H7 (cell line): ENCODE measurements around the gene AHNAK. TPM values are rescaled to one million over a fixed set of nuclear protein-coding genes. Genes with fewer than 3 reads are reported as not detected.
A peak's percentile ranks its signal among the peaks of the same experiment; 100 is the strongest.
"Not testable (repeated sequence)": the region's sequence is repeated elsewhere in the genome, so short reads cannot be mapped to it uniquely, and the experiment has no call there.

Experiments
- DNase-seq: peaks from one replicate; pipeline ENCODE4 v3.0.0; 2012
- H3K27me3 ChIP-seq: 2 replicates; pipeline ENCODE4 v1.6.0; 2011; ENCODE audit warnings: mild to moderate bottlenecking, low read length; ENCODE audit not compliant: control insufficient read depth, insufficient read depth
- H3K36me3 ChIP-seq: replicated peaks from 2 replicates; pipeline ENCODE4 v1.5.1; 2011; ENCODE audit warnings: low read length; ENCODE audit not compliant: control insufficient read depth, insufficient read depth
- H3K4me3 ChIP-seq: 2 replicates; pipeline ENCODE4 v1.5.1; 2011; ENCODE audit warnings: low read depth, mild to moderate bottlenecking, control low read depth, low read length, moderate library complexity; ENCODE audit not compliant: insufficient read depth
- total RNA-seq: library from RNA; depleted of rRNA; stranded (reverse); fragments of >200 nt; shearing (Covaris generic); gene quantifications from 2 replicates; pipeline ENCODE4 v1.2.3, GENCODE V29; 2014; rRNA removed

Gene AHNAK
- total RNA-seq, 1 experiment from 2014 or later: 11.2 TPM

DNA sequence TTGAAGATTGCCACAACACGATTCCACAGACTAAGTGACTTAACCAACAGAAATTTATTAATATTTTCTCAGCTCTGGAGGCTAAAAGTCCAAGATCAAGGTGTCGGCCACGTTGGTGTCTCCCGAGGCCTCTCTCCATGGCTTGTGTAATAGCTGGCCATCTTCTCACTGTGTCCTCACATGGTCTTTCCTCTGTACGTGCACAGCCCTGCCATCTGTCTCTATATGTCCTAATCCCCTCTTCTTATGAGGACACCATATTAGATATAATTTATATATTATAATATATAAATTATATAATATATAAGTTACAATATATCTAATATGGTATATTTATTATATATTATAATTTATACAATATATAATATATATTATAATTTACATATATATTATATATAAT lies 152.9 kb downstream of the AHNAK start:
- no peak overlapping the region for H3K4me3 ChIP-seq
- no peak for DNase-seq
- no peaks in the 10 kb centered on the region for H3K27me3 ChIP-seq
- no peaks in the 10 kb centered on the region for H3K36me3 ChIP-seq

DNA sequence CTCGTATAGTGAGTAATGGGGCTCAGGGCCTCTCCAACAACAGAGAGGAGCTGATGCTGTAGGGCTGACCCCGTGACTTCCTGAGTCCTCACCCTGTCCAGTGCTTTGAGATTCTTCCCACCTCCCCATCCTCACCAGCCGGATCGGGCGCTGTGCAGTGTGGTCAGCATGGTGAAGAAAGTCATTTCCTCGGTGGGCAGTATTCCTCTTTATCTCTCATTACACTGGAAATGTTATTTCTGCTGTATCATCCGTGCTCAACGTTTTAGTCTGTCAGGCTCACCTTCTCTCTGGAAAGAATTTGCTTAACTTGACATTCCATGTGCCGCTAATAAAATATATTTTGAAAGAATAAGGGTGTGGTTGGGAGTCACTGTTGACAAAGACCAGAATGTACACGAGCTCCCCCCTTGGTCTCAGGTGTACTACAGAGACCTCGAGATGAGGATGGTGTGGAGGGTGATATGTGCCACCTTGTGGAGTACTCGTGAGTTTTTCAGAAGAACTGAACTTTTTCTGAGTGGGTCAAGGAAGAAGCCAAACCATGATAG lies 153.5 kb downstream of the AHNAK start:
- no peak for DNase-seq
- H3K36me3 ChIP-seq: no peaks in the 10 kb centered on the region
- no peaks in the 10 kb centered on the region for H3K27me3 ChIP-seq
- H3K4me3 ChIP-seq: no peak overlapping the region

DNA sequence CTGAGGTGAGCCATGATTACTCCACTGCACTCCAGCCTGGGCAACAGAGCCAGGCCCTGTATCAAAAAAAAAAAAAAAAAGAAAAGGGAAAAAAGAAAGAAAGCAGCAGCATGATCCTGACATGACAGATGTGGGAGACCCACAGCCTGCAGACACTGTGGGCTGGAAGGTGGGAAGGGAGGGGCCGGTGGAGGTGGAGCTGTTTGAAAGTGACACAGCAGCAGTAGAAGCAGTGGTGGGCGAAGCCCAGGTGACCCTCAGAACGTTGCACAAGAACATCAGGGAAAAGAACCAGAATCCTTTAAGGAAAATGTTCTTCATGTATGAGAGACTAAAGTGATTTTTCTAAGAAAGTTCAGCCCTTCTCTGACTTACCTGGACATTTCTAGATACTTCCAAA lies 154.1 kb downstream of the AHNAK start:
- Histone ChIP-seq H3K27me3 (no peaks in the 10 kb centered on the region), H3K36me3 (no peaks in the 10 kb centered on the region), H3K4me3 (no peak overlapping the region)
- DNase-seq: no peak

DNA sequence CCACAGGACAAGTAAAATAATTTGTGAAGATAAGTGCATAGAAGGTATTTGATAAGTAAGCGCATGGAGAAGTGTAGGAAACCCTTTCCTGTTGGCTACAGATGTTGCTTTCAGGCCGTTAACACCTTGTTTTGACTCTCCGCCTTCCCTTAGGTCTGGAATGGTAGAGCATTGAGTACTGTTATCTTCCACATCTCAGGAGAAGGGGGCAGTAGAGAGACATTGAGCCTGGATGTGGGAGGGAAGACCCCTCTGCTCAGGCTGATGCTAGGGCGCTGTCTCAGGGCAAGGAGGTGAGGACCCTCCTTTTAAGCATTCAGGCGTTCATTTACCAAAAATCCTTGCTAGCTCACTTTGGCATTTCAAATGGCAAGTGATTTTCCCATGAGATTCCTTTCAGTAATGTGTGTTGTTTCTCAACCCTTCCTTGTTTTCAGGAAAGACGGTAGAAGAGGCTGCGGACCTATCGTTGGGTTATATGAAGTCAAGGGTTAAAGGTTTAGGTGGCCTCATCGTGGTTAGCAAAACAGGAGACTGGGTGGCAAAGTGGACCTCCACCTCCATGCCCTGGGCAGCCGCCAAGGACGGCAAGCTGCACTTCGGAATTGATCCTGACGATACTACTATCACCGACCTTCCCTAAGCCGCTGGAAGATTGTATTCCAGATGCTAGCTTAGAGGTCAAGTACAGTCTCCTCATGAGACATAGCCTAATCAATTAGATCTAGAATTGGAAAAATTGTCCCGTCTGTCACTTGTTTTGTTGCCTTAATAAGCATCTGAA lies 154.8 kb downstream of the AHNAK start:
- Histone ChIP-seq H3K27me3 (no peaks in the 10 kb centered on the region), H3K4me3 (no peak overlapping the region), H3K36me3 (no peaks in the 10 kb centered on the region)
- DNase-seq: peak; percentile 55

DNA sequence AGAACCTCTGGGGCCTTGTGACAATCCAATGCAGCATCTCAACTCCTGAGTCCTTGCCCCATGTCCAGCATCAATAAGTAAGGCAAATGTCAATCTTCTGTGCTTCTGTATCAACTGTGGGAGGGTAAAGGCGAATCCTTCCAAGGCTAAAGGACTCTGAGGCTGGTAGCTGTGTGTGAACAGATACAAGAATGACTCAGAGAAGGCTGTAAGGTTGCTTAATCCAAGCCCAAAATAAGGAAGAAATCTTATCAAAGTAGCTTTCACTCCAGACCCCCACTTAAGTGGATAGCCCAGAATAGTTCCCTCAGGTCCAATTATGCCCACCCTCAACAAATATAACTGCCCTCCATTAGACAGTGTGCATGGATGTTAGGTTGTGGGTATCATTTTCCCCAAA lies 155.9 kb downstream of the AHNAK start:
- H3K4me3 ChIP-seq: no peak overlapping the region
- H3K36me3 ChIP-seq: no peaks in the 10 kb centered on the region
- no peaks in the 10 kb centered on the region for H3K27me3 ChIP-seq
- no peak for DNase-seq

DNA sequence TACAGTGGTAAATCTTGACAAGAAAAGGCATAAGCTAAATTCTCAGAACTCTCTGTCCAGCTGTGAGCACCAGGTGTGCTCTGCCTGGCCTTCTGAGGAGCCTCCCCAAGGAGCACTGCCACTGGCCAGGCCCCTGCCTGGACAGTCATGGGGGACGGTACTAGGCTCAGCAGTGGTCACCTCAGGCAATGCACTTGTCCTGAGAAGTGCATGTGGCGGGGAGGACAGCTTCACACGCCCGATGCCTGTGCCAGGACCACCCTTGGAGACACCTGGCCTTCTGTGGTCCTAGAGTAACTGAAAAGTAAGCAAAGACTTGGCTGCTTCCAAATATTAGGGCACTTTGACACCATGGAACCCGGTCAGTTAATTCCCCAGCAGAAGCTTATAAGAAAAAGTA lies 156.4 kb downstream of the AHNAK start:
- no peak overlapping the region for H3K4me3 ChIP-seq
- no peaks in the 10 kb centered on the region for H3K36me3 ChIP-seq
- H3K27me3 ChIP-seq: no peaks in the 10 kb centered on the region
- DNase-seq: no peak

DNA sequence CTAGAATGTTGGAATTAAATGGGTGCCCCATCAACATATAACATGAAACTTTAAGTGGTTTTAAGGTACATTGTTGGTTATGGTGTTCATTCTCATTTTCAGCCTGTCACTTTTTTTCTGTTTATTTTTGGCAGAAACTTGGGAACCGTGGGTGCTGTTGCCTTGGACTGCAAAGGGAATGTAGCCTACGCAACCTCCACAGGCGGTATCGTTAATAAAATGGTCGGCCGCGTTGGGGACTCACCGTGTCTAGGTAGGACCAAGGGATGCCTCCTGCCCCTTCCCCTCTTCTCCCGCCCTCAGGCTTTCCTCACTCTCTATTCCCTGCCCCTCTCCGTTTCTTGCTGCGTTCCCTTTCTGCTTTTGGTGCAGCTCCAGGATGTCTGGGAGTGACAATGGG lies 157.6 kb downstream of the AHNAK start:
- no peaks in the 10 kb centered on the region for H3K36me3 ChIP-seq
- no peak for DNase-seq
- H3K27me3 ChIP-seq: no peaks in the 10 kb centered on the region
- no peak overlapping the region for H3K4me3 ChIP-seq

DNA sequence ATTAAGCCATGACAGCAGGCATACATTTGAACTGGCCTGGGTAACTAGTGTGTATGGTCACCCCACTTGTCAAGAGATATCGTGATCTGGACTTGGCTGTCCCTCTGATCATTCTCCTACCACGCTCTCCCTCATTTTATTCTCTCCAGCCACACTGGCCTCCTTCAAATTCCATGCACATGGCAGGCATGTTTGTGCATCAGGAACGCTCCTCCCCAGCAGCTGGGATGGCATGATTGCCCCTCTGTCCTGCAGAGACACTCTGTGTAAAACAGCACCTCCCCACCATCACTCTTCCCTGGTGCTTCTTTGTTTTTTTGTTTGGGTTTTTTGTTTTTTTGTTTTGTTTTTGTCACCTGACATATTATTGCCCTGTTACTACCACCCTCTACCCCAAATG lies 159.2 kb downstream of the AHNAK start:
- no peak overlapping the region for H3K4me3 ChIP-seq
- no peaks in the 10 kb centered on the region for H3K36me3 ChIP-seq
- no peaks in the 10 kb centered on the region for H3K27me3 ChIP-seq
- DNase-seq: no peak

DNA sequence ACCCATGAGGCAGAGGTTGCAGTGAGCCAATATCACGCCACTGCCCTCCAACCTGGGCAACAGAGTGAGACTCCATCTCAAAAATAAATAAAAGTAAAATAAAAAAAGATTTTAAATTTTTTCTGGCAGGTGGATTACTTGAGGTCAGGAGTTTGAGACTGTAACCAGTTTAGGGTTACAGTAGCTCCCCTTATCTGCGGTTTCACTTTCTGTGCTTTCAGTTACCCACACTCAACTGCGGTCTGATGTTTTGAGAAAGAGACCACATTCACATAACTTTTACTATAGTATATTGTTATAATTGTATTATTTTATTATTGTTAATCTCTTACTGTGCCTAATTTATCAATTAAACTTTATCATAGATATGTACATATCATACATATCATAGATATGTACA lies 160.5 kb downstream of the AHNAK start:
- DNase-seq: not testable (repeated sequence)

DNA sequence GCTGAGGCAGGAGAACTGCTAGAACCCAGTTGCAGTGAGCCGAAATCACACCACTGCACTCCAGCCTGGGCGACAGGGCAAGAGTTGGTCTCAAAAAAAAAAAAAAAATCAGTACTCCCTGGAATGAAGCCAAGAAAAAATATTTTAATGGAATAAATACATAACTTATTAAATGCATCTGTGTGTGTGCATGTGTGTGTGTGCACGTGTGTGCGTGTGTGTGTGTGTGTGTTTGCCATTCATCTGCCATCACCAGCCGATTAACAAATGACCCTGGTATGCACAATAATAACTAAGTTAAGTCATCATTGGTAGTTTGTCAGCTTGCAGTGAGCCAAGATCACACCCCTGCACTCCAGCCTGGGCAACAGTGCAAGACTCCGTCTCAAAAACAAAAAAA lies 162.8 kb downstream of the AHNAK start:
- no peaks in the 10 kb centered on the region for H3K36me3 ChIP-seq
- H3K4me3 ChIP-seq: no peak overlapping the region
- H3K27me3 ChIP-seq: no peaks in the 10 kb centered on the region
- DNase-seq: no peak

More for the DNA sequence above, 160.5 kb downstream of the AHNAK start:
- H3K4me3 ChIP-seq, H3K27me3 ChIP-seq, H3K36me3 ChIP-seq: not testable (repeated sequence)

Other genes with a start within 250 kb of the AHNAK start
- gene SCGB1D4, start 247.7 kb downstream of the AHNAK start, total RNA-seq: not detected in 2 replicates
- gene ASRGL1, start 209.4 kb downstream of the AHNAK start, total RNA-seq: 46.3 and 56.3 TPM in 2 replicates
- gene SCGB1A1, start 127.8 kb downstream of the AHNAK start, total RNA-seq: not detected in 2 replicates
- 1,781 and 1,948 TPM in 2 replicates for gene EEF1G, start 27.1 kb upstream of the AHNAK start, total RNA-seq
- 25.8 and 29.4 TPM in 2 replicates for gene TUT1, start 44.7 kb upstream of the AHNAK start, total RNA-seq
- 151 and 166 TPM in 2 replicates for gene MTA2, start 55.1 kb upstream of the AHNAK start, total RNA-seq
- 28.0 and 29.3 TPM in 2 replicates for gene EML3, start 66.0 kb upstream of the AHNAK start, total RNA-seq
- 1.1 and 2.5 TPM in 2 replicates for gene ROM1, start 66.5 kb upstream of the AHNAK start, total RNA-seq
- gene B3GAT3, start 75.2 kb upstream of the AHNAK start, total RNA-seq: 49.9 and 58.3 TPM in 2 replicates
- 173 and 181 TPM in 2 replicates for gene GANAB, start 99.8 kb upstream of the AHNAK start, total RNA-seq
- gene INTS5, start 106.5 kb upstream of the AHNAK start, total RNA-seq: 19.5 and 26.1 TPM in 2 replicates
- 107 and 136 TPM in 2 replicates for gene C11orf98, start 118.4 kb upstream of the AHNAK start, total RNA-seq
- 24.7 and 38.1 TPM in 2 replicates for gene CSKMT, start 118.5 kb upstream of the AHNAK start, total RNA-seq
- 19.0 and 22.4 TPM in 2 replicates for gene UQCC3, start 124.9 kb upstream of the AHNAK start, total RNA-seq
- 2.7 and 4.5 TPM in 2 replicates for gene LBHD1, start 125.5 kb upstream of the AHNAK start, total RNA-seq
- 79.2 and 81.2 TPM in 2 replicates for gene UBXN1, start 132.3 kb upstream of the AHNAK start, total RNA-seq
- 0.14 and 0.30 TPM in 2 replicates for gene LRRN4CL, start 142.7 kb upstream of the AHNAK start, total RNA-seq
- gene BSCL2, start 160.6 kb upstream of the AHNAK start, total RNA-seq: 169 and 200 TPM in 2 replicates
- gene GNG3, start 160.9 kb upstream of the AHNAK start, total RNA-seq: 0.33 and 3.1 TPM in 2 replicates
- 7.3 and 10.1 TPM in 2 replicates for gene HNRNPUL2, start 180.7 kb upstream of the AHNAK start, total RNA-seq
- 45.1 and 63.1 TPM in 2 replicates for gene TTC9C, start 181.7 kb upstream of the AHNAK start, total RNA-seq
- gene ZBTB3, start 207.4 kb upstream of the AHNAK start, total RNA-seq: 26.8 and 42.0 TPM in 2 replicates
- gene POLR2G, start 214.8 kb upstream of the AHNAK start, total RNA-seq: 155 and 172 TPM in 2 replicates
- gene TAF6L, start 224.6 kb upstream of the AHNAK start, total RNA-seq: 32.1 and 42.9 TPM in 2 replicates
- gene TMEM179B, start 240.6 kb upstream of the AHNAK start, total RNA-seq: 50.1 and 55.2 TPM in 2 replicates
- gene TMEM223, start 245.2 kb upstream of the AHNAK start, total RNA-seq: 30.2 and 42.1 TPM in 2 replicates